A673 (cell line): ENCODE results near the gene TFDP2. TPM values are rescaled to one million over a fixed set of nuclear protein-coding genes. Genes with fewer than 3 reads are reported as not detected.

Experiments
- BruUV-seq: library from RNA; stranded (reverse); fragments of 400-500 nt; replicated peaks from 2 replicates; lab custom pipeline; 2021; lab: Mats Ljungman, UMichigan
- CTCF ChIA-PET: fragments of 300-600 bp; sonication (Branson Sonifier 250); formaldehyde crosslinking; loops from one replicate; lab custom pipeline; 2022; ENCODE audit warnings: antibody characterized with exemption; lab: Charles Lee
- POLR2A ChIA-PET: fragments of 300-600 bp; sonication (Branson Sonifier 250); formaldehyde crosslinking; loops from one replicate; lab custom pipeline; 2022; ENCODE audit warnings: antibody characterized with exemption; ENCODE audit not compliant: low non-redundant PET; lab: Charles Lee
- DNase-seq: peaks from one replicate; pipeline ENCODE4 v3.0.0-alpha.2; 2015; ENCODE audit warnings: low spot score
- H3K27ac ChIP-seq: fragments of 200-600 bp; sonication (generic); 2 replicates; pipeline ENCODE4 v1.5.1; 2016; ENCODE audit warnings: mixed run types, low read depth, mild to moderate bottlenecking, mixed read lengths, antibody characterized with exemption, low read length; ENCODE audit not compliant: poor library complexity, severe bottlenecking
- H3K27me3 ChIP-seq: fragments of 200-600 bp; sonication (generic); replicated peaks from 2 replicates; pipeline ENCODE4 v1.6.1; 2017; ENCODE audit warnings: mixed run types, low read depth, mild to moderate bottlenecking, mixed read lengths, antibody characterized with exemption, low read length; ENCODE audit not compliant: insufficient read depth, poor library complexity
- H3K36me3 ChIP-seq: fragments of 200-600 bp; sonication (generic); 2 replicates; pipeline ENCODE4 v1.6.1; 2016; ENCODE audit warnings: mixed run types, mild to moderate bottlenecking, mixed read lengths, antibody characterized with exemption, low read length; ENCODE audit not compliant: insufficient read depth, poor library complexity, severe bottlenecking
- H3K4me1 ChIP-seq: fragments of 200-600 bp; sonication (generic); 2 replicates; pipeline ENCODE4 v1.6.1; 2017; ENCODE audit warnings: mixed run types, mild to moderate bottlenecking, mixed read lengths, antibody characterized with exemption, low read length; ENCODE audit not compliant: insufficient read depth, poor library complexity, severe bottlenecking
- H3K4me3 ChIP-seq: fragments of 200-600 bp; sonication (generic); 2 replicates; pipeline ENCODE4 v1.5.1; 2016; ENCODE audit warnings: low read depth, mixed run types, mild to moderate bottlenecking, mixed read lengths, low read length; ENCODE audit not compliant: poor library complexity, severe bottlenecking
- H3K9me3 ChIP-seq: fragments of 200-600 bp; sonication (generic); 2 replicates; pipeline ENCODE4 v1.6.1; 2016; ENCODE audit warnings: mixed run types, low read depth, mild to moderate bottlenecking, mixed read lengths, antibody characterized with exemption, low read length; ENCODE audit not compliant: poor library complexity, severe bottlenecking
- EZH2 ChIP-seq: fragments of 200-600 bp; sonication (generic); IDR thresholded peaks from 2 replicates; pipeline ENCODE4 v1.6.1; 2017; ENCODE audit warnings: borderline replicate concordance, low read depth, mild to moderate bottlenecking, mixed read lengths, antibody characterized with exemption, low read length; ENCODE audit not compliant: poor library complexity, severe bottlenecking
- intact Hi-C: fragments of 100-400 bp; cut with micrococcal nuclease; formaldehyde crosslinking; loops from one replicate; pipeline ENCODE4 v1.10.0; 2022; ENCODE audit not compliant: unreplicated experiment
- total RNA-seq: library from RNA; stranded (reverse); gene quantifications from 2 replicates; pipeline ENCODE4 v1.2.3, GENCODE V29; 2021
- TF ChIP-seq, protein P1 (sequence below): fragments of 300-800, 200-600 bp; sonication (generic); conservative IDR thresholded peaks from 2 replicates; pipeline ENCODE4 v1.5.1; 2017; ENCODE audit warnings: low read depth, mild to moderate bottlenecking, antibody characterized with exemption, low read length, moderate library complexity, mixed read lengths

The TFDP2 gene
- total RNA-seq, 1 experiment from 2014 or later: 41.6 TPM

GRCh38 chr3:141972399-141972798 is 176.9 kb downstream of the TFDP2 start:
- POLR2A ChIA-PET: no interaction called here

GRCh38 chr3:141971571-141971970 is 177.8 kb downstream of the TFDP2 start:
- intact Hi-C loops: no loop called here
- POLR2A ChIA-PET: no interaction called here
- H3K27me3 ChIP-seq: no peaks in the 10 kb centered on the region
- no peaks in the 10 kb centered on the region for H3K36me3 ChIP-seq
- TF ChIP-seq, protein P1, sequence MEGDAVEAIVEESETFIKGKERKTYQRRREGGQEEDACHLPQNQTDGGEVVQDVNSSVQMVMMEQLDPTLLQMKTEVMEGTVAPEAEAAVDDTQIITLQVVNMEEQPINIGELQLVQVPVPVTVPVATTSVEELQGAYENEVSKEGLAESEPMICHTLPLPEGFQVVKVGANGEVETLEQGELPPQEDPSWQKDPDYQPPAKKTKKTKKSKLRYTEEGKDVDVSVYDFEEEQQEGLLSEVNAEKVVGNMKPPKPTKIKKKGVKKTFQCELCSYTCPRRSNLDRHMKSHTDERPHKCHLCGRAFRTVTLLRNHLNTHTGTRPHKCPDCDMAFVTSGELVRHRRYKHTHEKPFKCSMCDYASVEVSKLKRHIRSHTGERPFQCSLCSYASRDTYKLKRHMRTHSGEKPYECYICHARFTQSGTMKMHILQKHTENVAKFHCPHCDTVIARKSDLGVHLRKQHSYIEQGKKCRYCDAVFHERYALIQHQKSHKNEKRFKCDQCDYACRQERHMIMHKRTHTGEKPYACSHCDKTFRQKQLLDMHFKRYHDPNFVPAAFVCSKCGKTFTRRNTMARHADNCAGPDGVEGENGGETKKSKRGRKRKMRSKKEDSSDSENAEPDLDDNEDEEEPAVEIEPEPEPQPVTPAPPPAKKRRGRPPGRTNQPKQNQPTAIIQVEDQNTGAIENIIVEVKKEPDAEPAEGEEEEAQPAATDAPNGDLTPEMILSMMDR: no peak
- no peak for TF ChIP-seq EZH2
- no peak for DNase-seq
- H3K4me1 ChIP-seq: no peaks in the 10 kb centered on the region
- CTCF ChIA-PET: interaction anchor here (0.6 kb wide), 1 partner anchor 31 kb away, joined by 3 read pairs; no protein-coding TSS in a partner anchor
- no peak overlapping the region for H3K4me3 ChIP-seq
- H3K9me3 ChIP-seq: no peaks in the 10 kb centered on the region
- no TSS peak for BruUV-seq
- no peak overlapping the region for H3K27ac ChIP-seq

More at GRCh38 chr3:141972399-141972798, 176.9 kb downstream of the TFDP2 start:
- Histone ChIP-seq H3K27me3 (no peaks in the 10 kb centered on the region), H3K4me1 (no peaks in the 10 kb centered on the region), H3K9me3 (no peaks in the 10 kb centered on the region), H3K36me3 (no peaks in the 10 kb centered on the region), H3K27ac (no peak overlapping the region), H3K4me3 (no peak overlapping the region)
- BruUV-seq: no TSS peak
- intact Hi-C loops: no loop called here
- TF ChIP-seq, protein P1: no peak
- no peak for TF ChIP-seq EZH2
- DNase-seq: no peak
- CTCF ChIA-PET: no interaction called here

DNA sequence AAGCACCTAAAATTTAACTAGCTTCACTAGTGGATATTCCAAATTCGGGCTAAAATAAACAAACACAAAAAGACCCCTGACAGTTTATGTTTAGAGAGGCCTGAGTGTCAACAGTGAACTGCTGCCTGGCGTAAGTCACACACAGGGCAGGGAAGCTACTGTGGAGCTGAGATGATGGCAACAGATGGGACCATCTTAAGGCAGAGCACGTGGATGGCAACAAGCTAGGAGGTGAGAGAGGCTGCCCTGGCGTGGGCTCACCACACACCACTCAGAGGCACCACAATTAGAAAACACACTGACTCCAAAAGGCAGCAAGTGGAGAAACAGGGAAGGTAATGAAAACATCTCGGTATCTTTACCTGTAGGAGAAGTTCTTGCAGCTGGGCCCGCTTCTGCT is 179.6 kb downstream of the TFDP2 start:
- ChIA-PET POLR2A (no interaction called here), CTCF (no interaction called here)
- Histone ChIP-seq H3K9me3 (no peaks in the 10 kb centered on the region), H3K27ac (no peak overlapping the region), H3K27me3 (no peaks in the 10 kb centered on the region), H3K4me1 (no peaks in the 10 kb centered on the region), H3K36me3 (no peaks in the 10 kb centered on the region), H3K4me3 (no peak overlapping the region)
- no peak for TF ChIP-seq EZH2
- TF ChIP-seq, protein P1: no peak
- intact Hi-C loops: loop anchor here (10.0 kb wide), 1 partner anchor 155 kb away; no protein-coding TSS in a partner anchor
- no peak for DNase-seq
- BruUV-seq: no TSS peak
